Gastrocnemius medialis (tissue), 4 donors: ENCODE results near the gene PTPRN2.

Experiments
- POLR2A ChIP-seq, 2 donors: fragments of 450-650 bp; IDR thresholded peaks; one replicate each; pipeline ENCODE4 v1.6.1; 2017; ENCODE audit warnings: antibody characterized with exemption in 2 of 2, mild to moderate bottlenecking in 2 of 2, moderate library complexity in 2 of 2
- TF ChIP-seq, protein P1 (sequence below), 5 experiments: fragments of 450-650 bp in 3 of 5; fragments of 200-600 bp in 2 of 5; sonication (generic) in 2 of 5; IDR thresholded peaks in 4 of 5; conservative IDR thresholded peaks in 1 of 5; 1 replicate in 4 of 5; 2 replicates in 1 of 5; pipeline ENCODE4 v1.5.1; 2016 to 2019; ENCODE audit warnings: antibody characterized with exemption in 5 of 5, mild to moderate bottlenecking in 3 of 5, moderate library complexity in 3 of 5

DNA sequence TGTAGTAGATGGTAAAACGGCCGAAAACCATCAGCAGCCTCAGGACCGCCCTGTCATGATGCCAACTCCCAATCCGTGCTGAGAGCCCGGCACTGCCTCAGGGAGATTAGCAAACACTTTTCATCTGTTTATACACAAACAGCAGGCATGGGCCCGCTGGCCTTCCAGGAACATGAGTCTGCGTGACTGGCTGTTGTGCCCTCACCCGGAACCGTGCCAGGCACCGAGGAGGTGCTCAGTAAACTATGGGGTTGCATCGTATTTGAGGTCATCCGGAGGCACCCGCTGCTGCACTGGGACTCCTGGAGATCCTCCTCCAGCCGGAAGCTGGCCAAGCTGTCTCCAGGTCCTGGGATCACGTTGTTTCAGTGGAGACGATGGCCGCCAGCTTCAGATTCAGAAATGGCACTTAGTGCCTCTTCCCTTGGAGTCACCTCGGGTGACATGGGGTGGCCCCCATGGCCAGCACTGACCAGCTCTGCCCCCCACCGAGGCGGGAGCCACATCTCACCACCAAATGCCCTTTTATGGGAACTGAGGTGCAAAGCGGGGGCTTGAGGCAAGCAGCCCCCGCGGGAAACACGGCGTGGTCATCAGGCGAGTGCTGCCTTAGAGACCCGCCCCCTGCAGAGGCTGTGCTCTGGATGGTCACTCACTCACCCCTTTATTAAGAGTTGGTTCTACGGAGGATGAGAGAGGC, 585.9 kb downstream of the PTPRN2 start:
- TF ChIP-seq, protein P1, sequence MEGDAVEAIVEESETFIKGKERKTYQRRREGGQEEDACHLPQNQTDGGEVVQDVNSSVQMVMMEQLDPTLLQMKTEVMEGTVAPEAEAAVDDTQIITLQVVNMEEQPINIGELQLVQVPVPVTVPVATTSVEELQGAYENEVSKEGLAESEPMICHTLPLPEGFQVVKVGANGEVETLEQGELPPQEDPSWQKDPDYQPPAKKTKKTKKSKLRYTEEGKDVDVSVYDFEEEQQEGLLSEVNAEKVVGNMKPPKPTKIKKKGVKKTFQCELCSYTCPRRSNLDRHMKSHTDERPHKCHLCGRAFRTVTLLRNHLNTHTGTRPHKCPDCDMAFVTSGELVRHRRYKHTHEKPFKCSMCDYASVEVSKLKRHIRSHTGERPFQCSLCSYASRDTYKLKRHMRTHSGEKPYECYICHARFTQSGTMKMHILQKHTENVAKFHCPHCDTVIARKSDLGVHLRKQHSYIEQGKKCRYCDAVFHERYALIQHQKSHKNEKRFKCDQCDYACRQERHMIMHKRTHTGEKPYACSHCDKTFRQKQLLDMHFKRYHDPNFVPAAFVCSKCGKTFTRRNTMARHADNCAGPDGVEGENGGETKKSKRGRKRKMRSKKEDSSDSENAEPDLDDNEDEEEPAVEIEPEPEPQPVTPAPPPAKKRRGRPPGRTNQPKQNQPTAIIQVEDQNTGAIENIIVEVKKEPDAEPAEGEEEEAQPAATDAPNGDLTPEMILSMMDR (IDR thresholded peaks at IDR 0.05 in 4 of 5, conservative IDR thresholded peaks at IDR 0.05 in 1 of 5), result no peak
- no peak for TF ChIP-seq POLR2A (IDR thresholded peaks at IDR 0.05)
